Esophagus squamous epithelium (tissue), 5 donors: ENCODE data around the gene KCNN4. TPM values are rescaled to one million over a fixed set of nuclear protein-coding genes. Genes with fewer than 3 reads are reported as not detected.
A peak's percentile ranks its signal among the peaks of the same experiment; 100 is the strongest.
"Not testable (repeated sequence)": the region's sequence is repeated elsewhere in the genome, so short reads cannot be mapped to it uniquely, and the experiment has no call there.

Source experiments
- DNase-seq: peaks from one replicate; lab custom pipeline; 2025; lab: John Stamatoyannopoulos, UW
- H3K27ac ChIP-seq, 4 donors: fragments of 200-600 bp; sonication (generic); one replicate each; pipeline ENCODE4 v1.5.1; 2016 to 2019; ENCODE audit warnings: mild to moderate bottlenecking in 1 of 4
- H3K27me3 ChIP-seq, 4 donors: fragments of 200-600 bp; sonication (generic); 1 replicate in 3 of 4; 2 replicates in 1 of 4; pipeline versions ENCODE4 v1.5.1 to v1.6.0; 2017 to 2021; ENCODE audit warnings: antibody characterized with exemption in 1 of 4
- H3K36me3 ChIP-seq, 3 donors: fragments of 200-600 bp; sonication (generic); one replicate each; pipeline ENCODE4 v1.5.1; 2016 to 2019
- H3K4me1 ChIP-seq, 3 donors: fragments of 200-600 bp; sonication (generic); one replicate each; pipeline ENCODE4 v1.5.1; 2017 to 2019
- H3K4me3 ChIP-seq, 4 donors: fragments of 200-600 bp; sonication (generic); 1 replicate in 3 of 4; 2 replicates in 1 of 4; pipeline ENCODE4 v1.5.1; 2016 to 2019; ENCODE audit warnings: mild to moderate bottlenecking in 2 of 4, moderate library complexity in 1 of 4
- H3K9me3 ChIP-seq, 3 donors: fragments of 200-600 bp; sonication (generic); one replicate each; pipeline ENCODE4 v1.5.1; 2016 to 2019
- CTCF ChIP-seq, 6 experiments: fragments of 450-650 bp in 4 of 6; fragments of 200-600 bp in 2 of 6; sonication (generic) in 2 of 6; IDR thresholded peaks; one replicate each; pipeline ENCODE4 v1.5.1; 2016 to 2019; ENCODE audit warnings: antibody characterized with exemption in 6 of 6, mild to moderate bottlenecking in 4 of 6, moderate library complexity in 4 of 6
- POLR2A ChIP-seq, 4 donors: fragments of 450-650 bp; IDR thresholded peaks; one replicate each; pipeline ENCODE4 v1.6.1; 2017; ENCODE audit warnings: antibody characterized with exemption in 4 of 4, mild to moderate bottlenecking in 4 of 4, moderate library complexity in 3 of 4
- WGBS, 2 donors: methylation state at CpG; one replicate each; pipeline ENCODE4 v1.1.5; 2018; 5-methylcytosine and 5-hydroxymethylcytosine counted together
- intact Hi-C: fragments of 100-400 bp; cut with DNase I; formaldehyde crosslinking; loops from one replicate; pipeline ENCODE4 v1.15.0; 2022
- total RNA-seq, 4 donors: library from RNA; depleted of rRNA; stranded (reverse); fragments of >200 nt; gene quantifications; one replicate each; pipeline ENCODE4 v1.1.0, GENCODE V29; 2016
- donor health status: DM: yes; HTN: yes; CAD: no.

Gene KCNN4
- total RNA-seq, 4 donors from 2014 or later, result 3.2 to 16.9 (median 5.3) TPM

GRCh38 chr19:43779147-43779819 lies 1.5 kb downstream of the KCNN4 start:
- peaks cover 0 to 10% (median 0%) of the 10 kb centered on the region in 4 donors for H3K27me3 ChIP-seq
- intact Hi-C loops, result no loop called here
- no peaks in the 10 kb centered on the region for H3K9me3 ChIP-seq
- H3K27ac ChIP-seq, result peak overlapping the region; percentile 55 to 82 (median 75)
- DNase-seq, result no peak
- no peak for TF ChIP-seq CTCF (IDR thresholded peaks at IDR 0.05)
- TF ChIP-seq POLR2A (IDR thresholded peaks at IDR 0.05), result no peak
- WGBS, 2 donors, result 42 to 63% methylated on average over 12 to 14 of the region's 16 CpGs
- H3K4me1 ChIP-seq, result peaks cover 29 to 94% (median 51%) of the 10 kb centered on the region in 3 donors
- H3K4me3 ChIP-seq, result peak overlapping the region in 3 of 4 donors; percentile 0 to 60 (median 6)
- H3K36me3 ChIP-seq, result no peaks in the 10 kb centered on the region

- DNase-seq, result no peak
- H3K36me3 ChIP-seq, result no peaks in the 10 kb centered on the region
- WGBS, 2 donors, result 50 to 88% methylated on average over 1 of the region's 1 CpG
- intact Hi-C loops, result no loop called here
- no peaks in the 10 kb centered on the region for H3K9me3 ChIP-seq
- peaks cover 0 to 10% (median 0%) of the 10 kb centered on the region in 4 donors for H3K27me3 ChIP-seq
- peaks cover 29 to 94% (median 45%) of the 10 kb centered on the region in 3 donors for H3K4me1 ChIP-seq
- TF ChIP-seq CTCF (IDR thresholded peaks at IDR 0.05) (no peak), POLR2A (IDR thresholded peaks at IDR 0.05) (no peak)
- H3K27ac ChIP-seq, result peak overlapping the region; percentile 38 to 82 (median 64)
- peak overlapping the region in 1 of 4 donors; percentile 60 for H3K4me3 ChIP-seq
Measured at GRCh38 chr19:43778651-43779050, 2.1 kb downstream of the KCNN4 start.

- H3K4me1 ChIP-seq, result peaks cover 29 to 80% (median 39%) of the 10 kb centered on the region in 3 donors
- no peaks in the 10 kb centered on the region for H3K9me3 ChIP-seq
- WGBS, 2 donors, result 0% methylated on average over 1 to 4 of the region's 4 CpGs
- TF ChIP-seq POLR2A (IDR thresholded peaks at IDR 0.05) (no peak), CTCF (IDR thresholded peaks at IDR 0.05) (no peak)
- H3K36me3 ChIP-seq, result no peaks in the 10 kb centered on the region
- peak overlapping the region in 1 of 4 donors; percentile 21 for H3K4me3 ChIP-seq
- H3K27ac ChIP-seq, result peak overlapping the region; percentile 13 to 82 (median 40)
- intact Hi-C loops, result no loop called here
- no peak for DNase-seq
- H3K27me3 ChIP-seq, result peaks cover 0 to 4% (median 0%) of the 10 kb centered on the region in 4 donors
Measured at GRCh38 chr19:43777163-43777695, 3.5 kb downstream of the KCNN4 start.

- no peak overlapping the region for H3K4me3 ChIP-seq
- WGBS, 2 donors, result 50 to 63% methylated on average over 10 of the region's 11 CpGs
- DNase-seq, result no peak
- intact Hi-C loops, result no loop called here
- peak overlapping the region in 1 of 4 donors; percentile 2 for H3K27ac ChIP-seq
- H3K27me3 ChIP-seq, result peaks cover 0 to 4% (median 0%) of the 10 kb centered on the region in 4 donors
- peaks cover 27 to 71% (median 39%) of the 10 kb centered on the region in 3 donors for H3K4me1 ChIP-seq
- TF ChIP-seq CTCF (IDR thresholded peaks at IDR 0.05) (no peak), POLR2A (IDR thresholded peaks at IDR 0.05) (no peak)
- no peaks in the 10 kb centered on the region for H3K36me3 ChIP-seq
- H3K9me3 ChIP-seq, result no peaks in the 10 kb centered on the region
Measured at GRCh38 chr19:43776286-43776685, 4.5 kb downstream of the KCNN4 start.

GRCh38 chr19:43775299-43775890 lies 5.4 kb downstream of the KCNN4 start:
- intact Hi-C loops, result no loop called here
- no peak overlapping the region for H3K4me3 ChIP-seq
- DNase-seq, result no peak
- H3K9me3 ChIP-seq, result no peaks in the 10 kb centered on the region
- H3K27me3 ChIP-seq, result no peaks in the 10 kb centered on the region
- H3K27ac ChIP-seq, result no peak overlapping the region
- TF ChIP-seq POLR2A (IDR thresholded peaks at IDR 0.05) (no peak), CTCF (IDR thresholded peaks at IDR 0.05) (no peak)
- 88 to 92% methylated on average over 7 of the region's 7 CpGs for WGBS, 2 donors
- H3K36me3 ChIP-seq, result no peaks in the 10 kb centered on the region
- peaks cover 19 to 62% (median 31%) of the 10 kb centered on the region in 3 donors for H3K4me1 ChIP-seq

- H3K27ac ChIP-seq, H3K4me3 ChIP-seq, H3K27me3 ChIP-seq, H3K36me3 ChIP-seq, H3K9me3 ChIP-seq, intact Hi-C loops, DNase-seq: not testable (repeated sequence)
- H3K4me1 ChIP-seq, result peaks cover 14 to 57% (median 28%) of the 10 kb centered on the region in 3 donors
- WGBS, 2 donors, result 68 to 95% methylated on average over 9 to 11 of the region's 11 CpGs
Measured at GRCh38 chr19:43774940-43775258, 5.9 kb downstream of the KCNN4 start.
